NOMO-1 treated with dmso at 0.1 percent for 144 hours (cell line): ENCODE measurements around the gene AFG1L.
A peak's percentile ranks its signal among the peaks of the same experiment; 100 is the strongest.

Experiments used
- DNase-seq: peaks from one replicate; lab custom pipeline; 2025; ENCODE audit not compliant: unreplicated experiment; lab: John Stamatoyannopoulos, UW

The AFG1L gene

GRCh38 chr6:108452711-108453195, 157.9 kb downstream of the AFG1L start:
- DNase-seq, result no peak

- DNase-seq, result peak; percentile 27
Measured at GRCh38 chr6:108453601-108454185, 158.8 kb downstream of the AFG1L start.

- DNase-seq, result no peak
Measured at GRCh38 chr6:108454356-108454755, 159.5 kb downstream of the AFG1L start.

- no peak for DNase-seq
Measured at GRCh38 chr6:108455688-108456087, 160.8 kb downstream of the AFG1L start.

GRCh38 chr6:108463784-108464183, 168.9 kb downstream of the AFG1L start:
- DNase-seq, result no peak

- DNase-seq, result no peak
Measured at GRCh38 chr6:108464418-108465097, 169.7 kb downstream of the AFG1L start.

GRCh38 chr6:108465098-108465495, 170.2 kb downstream of the AFG1L start:
- DNase-seq, result no peak

- no peak for DNase-seq
Measured at GRCh38 chr6:108468346-108468745, 173.5 kb downstream of the AFG1L start.

- DNase-seq, result no peak
Measured at GRCh38 chr6:108469316-108469715, 174.5 kb downstream of the AFG1L start.

GRCh38 chr6:108473197-108473596, 178.3 kb downstream of the AFG1L start:
- no peak for DNase-seq

GRCh38 chr6:108476376-108476775, 181.5 kb downstream of the AFG1L start:
- DNase-seq, result no peak

- no peak for DNase-seq
Measured at GRCh38 chr6:108476847-108477430, 182.1 kb downstream of the AFG1L start.

GRCh38 chr6:108482559-108482958, 187.7 kb downstream of the AFG1L start:
- no peak for DNase-seq

GRCh38 chr6:108484016-108484415, 189.2 kb downstream of the AFG1L start:
- no peak for DNase-seq

GRCh38 chr6:108489699-108490098, 194.8 kb downstream of the AFG1L start:
- no peak for DNase-seq

GRCh38 chr6:108492131-108492766, 197.4 kb downstream of the AFG1L start:
- DNase-seq, result no peak

- no peak for DNase-seq
Measured at GRCh38 chr6:108494434-108494833, 199.6 kb downstream of the AFG1L start.

- DNase-seq, result no peak
Measured at GRCh38 chr6:108497883-108498282, 203.0 kb downstream of the AFG1L start.

GRCh38 chr6:108501559-108501958, 206.7 kb downstream of the AFG1L start:
- no peak for DNase-seq

GRCh38 chr6:108502832-108503231, 208.0 kb downstream of the AFG1L start:
- DNase-seq, result no peak

- no peak for DNase-seq
Measured at GRCh38 chr6:108507316-108507715, 212.5 kb downstream of the AFG1L start.
